ENCODE results near the gene PHACTR1. TPM values are rescaled to one million over a fixed set of nuclear protein-coding genes. Genes with fewer than 3 reads are reported as not detected.
A peak's percentile ranks its signal among the peaks of the same experiment; 100 is the strongest.

PHACTR1 gene
- total RNA-seq, 4 donors from 2014 or later, result 2.0 to 8.3 (median 4.5) TPM

GRCh38 chr6:13033145-13033544 is 316.6 kb downstream of the PHACTR1 start:
- no peak for DNase-seq
- Histone ChIP-seq H3K27me3 (no peaks in the 10 kb centered on the region), H3K9me3 (no peaks in the 10 kb centered on the region), H3K4me1 (no peaks in the 10 kb centered on the region), H3K4me3 (no peak overlapping the region), H3K27ac (no peak overlapping the region), H3K36me3 (no peaks in the 10 kb centered on the region)
- TF ChIP-seq POLR2A (IDR thresholded peaks at IDR 0.05), result no peak
- no peak for TF ChIP-seq CTCF (IDR thresholded peaks at IDR 0.05)
- intact Hi-C loops (cut with DNase I; ENCODE audit: low total_unique reads), result no loop called here

- Histone ChIP-seq H3K27ac (no peak overlapping the region), H3K9me3 (no peaks in the 10 kb centered on the region)
Observed at GRCh38 chr6:13034316-13034715, 317.7 kb downstream of the PHACTR1 start.

GRCh38 chr6:13035606-13036005 is 319.0 kb downstream of the PHACTR1 start:
- intact Hi-C loops (cut with DNase I; ENCODE audit: low total_unique reads), result no loop called here
- no peaks in the 10 kb centered on the region for H3K36me3 ChIP-seq
- DNase-seq, result no peak
- no peak overlapping the region for H3K27ac ChIP-seq
- no peaks in the 10 kb centered on the region for H3K9me3 ChIP-seq
- no peak overlapping the region for H3K4me3 ChIP-seq
- no peaks in the 10 kb centered on the region for H3K27me3 ChIP-seq
- H3K4me1 ChIP-seq, result no peaks in the 10 kb centered on the region
- TF ChIP-seq POLR2A (IDR thresholded peaks at IDR 0.05) (no peak), CTCF (IDR thresholded peaks at IDR 0.05) (no peak)

More at GRCh38 chr6:13034316-13034715, 317.7 kb downstream of the PHACTR1 start:
- H3K27me3 ChIP-seq, result no peaks in the 10 kb centered on the region
- DNase-seq, result no peak
- no peaks in the 10 kb centered on the region for H3K36me3 ChIP-seq
- H3K4me3 ChIP-seq, result no peak overlapping the region
- no peak for TF ChIP-seq CTCF (IDR thresholded peaks at IDR 0.05)
- no peak for TF ChIP-seq POLR2A (IDR thresholded peaks at IDR 0.05)
- intact Hi-C loops (cut with DNase I; ENCODE audit: low total_unique reads), result no loop called here
- no peaks in the 10 kb centered on the region for H3K4me1 ChIP-seq

- no peaks in the 10 kb centered on the region for H3K4me1 ChIP-seq
- peak overlapping the region in 1 of 2 donors; percentile 53 for H3K27ac ChIP-seq
- no peak for TF ChIP-seq POLR2A (IDR thresholded peaks at IDR 0.05)
- no peak for TF ChIP-seq CTCF (IDR thresholded peaks at IDR 0.05)
- H3K9me3 ChIP-seq, result no peaks in the 10 kb centered on the region
- H3K36me3 ChIP-seq, result no peaks in the 10 kb centered on the region
- intact Hi-C loops (cut with DNase I; ENCODE audit: low total_unique reads), result no loop called here
- H3K4me3 ChIP-seq, result no peak overlapping the region
- no peaks in the 10 kb centered on the region for H3K27me3 ChIP-seq
- peak in 1 of 2 donors; percentile 27 for DNase-seq
Observed at GRCh38 chr6:13038315-13038714, 321.7 kb downstream of the PHACTR1 start.

- intact Hi-C loops (cut with DNase I; ENCODE audit: low total_unique reads), result no loop called here
- H3K27ac ChIP-seq, result no peak overlapping the region
- TF ChIP-seq POLR2A (IDR thresholded peaks at IDR 0.05), result no peak
- no peak for TF ChIP-seq CTCF (IDR thresholded peaks at IDR 0.05)
Observed at GRCh38 chr6:13038741-13039190, 322.2 kb downstream of the PHACTR1 start.

More at GRCh38 chr6:13038741-13039190, 322.2 kb downstream of the PHACTR1 start:
- H3K4me1 ChIP-seq, result no peaks in the 10 kb centered on the region
- no peaks in the 10 kb centered on the region for H3K9me3 ChIP-seq
- H3K36me3 ChIP-seq, result no peaks in the 10 kb centered on the region
- no peak overlapping the region for H3K4me3 ChIP-seq
- H3K27me3 ChIP-seq, result no peaks in the 10 kb centered on the region
- DNase-seq, result no peak
